HCT116 (cell line): ENCODE measurements around the gene ACSS3. TPM values are rescaled to one million over a fixed set of nuclear protein-coding genes. Genes with fewer than 3 reads are reported as not detected.

Experiments
- ATAC-seq: fragments of 200-7000 bp; cut with Tn5 transposase; 2 replicates; pipeline ENCODE4 v1.9.1; 2020; ENCODE audit warnings: mild to moderate bottlenecking, moderate library complexity
- BruUV-seq: library from RNA; stranded (reverse); fragments of 400-500 nt; replicated peaks from 2 replicates; lab custom pipeline; 2021; lab: Mats Ljungman, UMichigan
- CTCF ChIA-PET: fragments of 300-600 bp; sonication (Branson Sonifier 250); formaldehyde crosslinking; loops from one replicate; lab custom pipeline; 2021; ENCODE audit warnings: antibody characterized with exemption; lab: Charles Lee
- POLR2A ChIA-PET: fragments of 300-600, 350-600 bp; sonication (Branson Sonifier 250); formaldehyde crosslinking; loops from one replicate; lab custom pipeline; 2021; ENCODE audit warnings: antibody characterized with exemption; lab: Charles Lee
- RAD21 ChIA-PET, 2 experiments: fragments of 300-600 bp; sonication (Branson Sonifier 250); formaldehyde crosslinking; loops; one replicate each; lab custom pipeline; 2023; ENCODE audit warnings: low total read pairs in 2 of 2; ENCODE audit not compliant: uncharacterized antibody in 2 of 2, unreplicated experiment in 2 of 2, low non-redundant PET in 1 of 2; lab: Charles Lee
- DNase-seq: peaks from one replicate; pipeline ENCODE4 v3.0.0-alpha.2; 2010; ENCODE audit warnings: low read depth, low spot score
- H2AFZ ChIP-seq: fragments of 200-600 bp; shearing (Covaris generic), sonication (generic); 2 replicates; pipeline ENCODE4 v1.6.1; 2017; ENCODE audit warnings: low read depth, mixed run types, mixed read lengths, antibody characterized with exemption, low read length; ENCODE audit not compliant: poor library complexity, severe bottlenecking
- H3K27ac ChIP-seq: 2 replicates; pipeline ENCODE4 v1.5.1; 2012; ENCODE audit warnings: low read depth, low read length
- H3K27me3 ChIP-seq: fragments of 200-600 bp; sonication (generic); 2 replicates; pipeline ENCODE4 v1.6.1; 2016; ENCODE audit warnings: mixed run types, low read length, mixed read lengths; ENCODE audit not compliant: insufficient read depth
- H3K36me3 ChIP-seq, 2 experiments: fragments of 200-500 bp in 1 of 2; fragments of 200-600 bp in 1 of 2; sonication (Bioruptor generic) in 1 of 2; sonication (generic) in 1 of 2; 2 replicates each; pipeline versions ENCODE4 v1.5.1 to v1.6.1; 2014 to 2016; ENCODE audit warnings: low read length in 2 of 2, inconsistent platforms in 1 of 2, mixed read lengths in 1 of 2, mixed run types in 1 of 2; ENCODE audit not compliant: insufficient read depth in 2 of 2, control insufficient read depth in 1 of 2
- H3K4me1 ChIP-seq, 2 experiments: fragments of 200-600 bp in 1 of 2; sonication (generic) in 1 of 2; 2 replicates each; pipeline versions ENCODE4 v1.5.1 to v1.6.1; 2012 to 2017; ENCODE audit warnings: low read length in 2 of 2, inconsistent platforms in 1 of 2, mild to moderate bottlenecking in 1 of 2, mixed read lengths in 1 of 2, mixed run types in 1 of 2, moderate library complexity in 1 of 2; ENCODE audit not compliant: insufficient read depth in 2 of 2, control insufficient read depth in 1 of 2
- H3K4me2 ChIP-seq: fragments of 200-600 bp; sonication (generic); 2 replicates; pipeline ENCODE4 v1.6.1; 2017; ENCODE audit warnings: mixed run types, low read length, mixed read lengths
- H3K4me3 ChIP-seq, 2 experiments: fragments of 200-600 bp in 1 of 2; sonication (generic) in 1 of 2; replicated peaks in 1 of 2; 2 replicates each; pipeline ENCODE4 v1.5.1; 2011 to 2016; ENCODE audit warnings: low read length in 2 of 2, control low read depth in 1 of 2, low read depth in 1 of 2, mild to moderate bottlenecking in 1 of 2, mixed read lengths in 1 of 2, mixed run types in 1 of 2
- H3K79me2 ChIP-seq: fragments of 200-600 bp; sonication (generic); 2 replicates; pipeline ENCODE4 v1.6.1; 2017; ENCODE audit warnings: mild to moderate bottlenecking, mixed run types, low read length, moderate library complexity, mixed read lengths; ENCODE audit not compliant: insufficient read depth
- H3K9ac ChIP-seq: fragments of 200-600 bp; sonication (generic); 2 replicates; pipeline ENCODE4 v1.6.1; 2016; ENCODE audit warnings: low read length, mixed read lengths
- H3K9me2 ChIP-seq: fragments of 200-600 bp; sonication (generic), shearing (Covaris generic); 2 replicates; pipeline ENCODE4 v1.6.1; 2017; ENCODE audit warnings: mixed run types, mild to moderate bottlenecking, moderate library complexity; ENCODE audit not compliant: insufficient read depth
- H3K9me3 ChIP-seq, 2 experiments: fragments of 200-500 bp in 1 of 2; fragments of 200-600 bp in 1 of 2; sonication (Bioruptor generic) in 1 of 2; sonication (generic) in 1 of 2; 2 replicates each; pipeline ENCODE4 v1.6.1; 2014 to 2017; ENCODE audit warnings: low read length in 2 of 2, mixed read lengths in 2 of 2, inconsistent platforms in 1 of 2, low read depth in 1 of 2, mild to moderate bottlenecking in 1 of 2, mixed run types in 1 of 2, moderate library complexity in 1 of 2; ENCODE audit not compliant: control insufficient read depth in 1 of 2, insufficient read depth in 1 of 2
- H4K20me1 ChIP-seq: fragments of 200-600 bp; sonication (generic), shearing (Covaris generic); 2 replicates; pipeline ENCODE4 v1.6.1; 2017; ENCODE audit warnings: mixed run types, mild to moderate bottlenecking, moderate library complexity; ENCODE audit not compliant: insufficient read depth
- ATF3 ChIP-seq: IDR thresholded peaks from 2 replicates; pipeline ENCODE4 v1.6.1; 2012
- CEBPB ChIP-seq: IDR thresholded peaks from 2 replicates; pipeline ENCODE4 v1.6.1; 2012; ENCODE audit warnings: low read depth
- EZH2 ChIP-seq: fragments of 200-600 bp; sonication (generic); IDR thresholded peaks from 2 replicates; pipeline ENCODE4 v1.6.1; 2017; ENCODE audit warnings: antibody characterized with exemption, mixed run types
- EZH2phosphoT487 ChIP-seq: fragments of 200-600 bp; IDR thresholded peaks from 2 replicates; pipeline ENCODE4 v1.6.1; 2018; ENCODE audit warnings: antibody characterized with exemption, borderline replicate concordance
- FOSL1 ChIP-seq: IDR thresholded peaks from 2 replicates; pipeline ENCODE4 v1.6.1; 2012; ENCODE audit warnings: low read depth
- JUND ChIP-seq: IDR thresholded peaks from 2 replicates; pipeline ENCODE4 v1.6.1; 2012
- POLR2A ChIP-seq: IDR thresholded peaks from 2 replicates; pipeline ENCODE4 v1.7.0; 2011; ENCODE audit warnings: borderline replicate concordance; ENCODE audit not compliant: insufficient read depth, insufficient read length; ENCODE audit errors: extremely low read depth
- POLR2AphosphoS5 ChIP-seq: IDR thresholded peaks from 2 replicates; pipeline ENCODE4 v1.6.1; 2011; ENCODE audit warnings: mild to moderate bottlenecking, low read depth, low read length, moderate library complexity
- SIN3A ChIP-seq: IDR thresholded peaks from 2 replicates; pipeline ENCODE4 v1.6.1; 2012; ENCODE audit warnings: low read depth
- SP1 ChIP-seq: IDR thresholded peaks from 2 replicates; pipeline ENCODE4 v1.6.1; 2012; ENCODE audit warnings: low read depth
- SRF ChIP-seq: IDR thresholded peaks from 2 replicates; pipeline ENCODE4 v1.6.1; 2012; ENCODE audit warnings: low read depth
- YY1 ChIP-seq: IDR thresholded peaks from 2 replicates; pipeline ENCODE4 v1.6.1; 2011; ENCODE audit warnings: low read length, low read depth, moderate library complexity, mild to moderate bottlenecking; ENCODE audit not compliant: insufficient replicate concordance; ENCODE audit errors: extremely low read depth
- ZFX ChIP-seq: fragments of 450-650 bp; IDR thresholded peaks from 2 replicates; pipeline ENCODE4 v1.6.1; 2017
- ZNF274 ChIP-seq: fragments of 200-500 bp; sonication (Bioruptor generic); IDR thresholded peaks from 2 replicates; pipeline ENCODE4 v1.6.1; 2014; ENCODE audit warnings: mild to moderate bottlenecking, low read depth, low read length, inconsistent platforms
- intact Hi-C: fragments of 100-400 bp; cut with micrococcal nuclease; formaldehyde crosslinking; loops from 2 replicates; pipeline ENCODE4 v1.10.0; 2022
- total RNA-seq: library from RNA; stranded (reverse); gene quantifications from one replicate; pipeline ENCODE4 v1.2.1, GENCODE V29; 2021; ENCODE audit not compliant: unreplicated experiment
- TF ChIP-seq, protein P1 (sequence below): IDR thresholded peaks from 2 replicates; pipeline ENCODE4 v1.6.1; 2011; ENCODE audit warnings: mild to moderate bottlenecking, low read length, moderate library complexity; ENCODE audit not compliant: insufficient replicate concordance; ENCODE audit errors: extremely low read depth
- TF ChIP-seq, protein P2 (sequence below): IDR thresholded peaks from 2 replicates; pipeline ENCODE4 v1.6.1; 2012
- TF ChIP-seq, protein P3 (sequence below), 3 experiments: fragments of 200-600 bp in 1 of 3; sonication (generic) in 1 of 3; IDR thresholded peaks in 2 of 3; conservative IDR thresholded peaks in 1 of 3; 2 replicates each; pipeline ENCODE4 v1.5.1; 2012 to 2017; ENCODE audit warnings: low read depth in 2 of 3, low read length in 2 of 3, antibody characterized with exemption in 1 of 3, borderline replicate concordance in 1 of 3, control low read depth in 1 of 3, mild to moderate bottlenecking in 1 of 3, mixed read lengths in 1 of 3, mixed run types in 1 of 3, moderate library complexity in 1 of 3; ENCODE audit not compliant: insufficient read depth in 1 of 3
- TF ChIP-seq, protein P4 (sequence below): IDR thresholded peaks from 2 replicates; pipeline ENCODE4 v1.6.1; 2012; ENCODE audit warnings: low read depth

The ACSS3 gene
- total RNA-seq, 1 experiment from 2014 or later: 0.30 TPM

GRCh38 chr12:81245907-81246570, 168.2 kb downstream of the ACSS3 start:
- H3K4me3 ChIP-seq: no peak overlapping the region
- H3K36me3 ChIP-seq: no peaks in the 10 kb centered on the region
- H3K9me2 ChIP-seq: no peaks in the 10 kb centered on the region
- no peaks in the 10 kb centered on the region for H3K4me1 ChIP-seq
- intact Hi-C loops: no loop called here
- H3K4me2 ChIP-seq: no peak overlapping the region
- TF ChIP-seq, protein P1, sequence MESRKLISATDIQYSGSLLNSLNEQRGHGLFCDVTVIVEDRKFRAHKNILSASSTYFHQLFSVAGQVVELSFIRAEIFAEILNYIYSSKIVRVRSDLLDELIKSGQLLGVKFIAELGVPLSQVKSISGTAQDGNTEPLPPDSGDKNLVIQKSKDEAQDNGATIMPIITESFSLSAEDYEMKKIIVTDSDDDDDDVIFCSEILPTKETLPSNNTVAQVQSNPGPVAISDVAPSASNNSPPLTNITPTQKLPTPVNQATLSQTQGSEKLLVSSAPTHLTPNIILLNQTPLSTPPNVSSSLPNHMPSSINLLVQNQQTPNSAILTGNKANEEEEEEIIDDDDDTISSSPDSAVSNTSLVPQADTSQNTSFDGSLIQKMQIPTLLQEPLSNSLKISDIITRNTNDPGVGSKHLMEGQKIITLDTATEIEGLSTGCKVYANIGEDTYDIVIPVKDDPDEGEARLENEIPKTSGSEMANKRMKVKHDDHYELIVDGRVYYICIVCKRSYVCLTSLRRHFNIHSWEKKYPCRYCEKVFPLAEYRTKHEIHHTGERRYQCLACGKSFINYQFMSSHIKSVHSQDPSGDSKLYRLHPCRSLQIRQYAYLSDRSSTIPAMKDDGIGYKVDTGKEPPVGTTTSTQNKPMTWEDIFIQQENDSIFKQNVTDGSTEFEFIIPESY: no peak
- TF ChIP-seq POLR2AphosphoS5 (no peak), SIN3A (no peak), SRF (no peak), ZFX (no peak), ATF3 (no peak), JUND (no peak), SP1 (no peak), EZH2 (no peak), YY1 (no peak), POLR2A (no peak), FOSL1 (no peak), CEBPB (no peak), ZNF274 (no peak), EZH2phosphoT487 (no peak)
- TF ChIP-seq, protein P2, sequence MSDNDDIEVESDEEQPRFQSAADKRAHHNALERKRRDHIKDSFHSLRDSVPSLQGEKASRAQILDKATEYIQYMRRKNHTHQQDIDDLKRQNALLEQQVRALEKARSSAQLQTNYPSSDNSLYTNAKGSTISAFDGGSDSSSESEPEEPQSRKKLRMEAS: no peak
- TF ChIP-seq, protein P3, sequence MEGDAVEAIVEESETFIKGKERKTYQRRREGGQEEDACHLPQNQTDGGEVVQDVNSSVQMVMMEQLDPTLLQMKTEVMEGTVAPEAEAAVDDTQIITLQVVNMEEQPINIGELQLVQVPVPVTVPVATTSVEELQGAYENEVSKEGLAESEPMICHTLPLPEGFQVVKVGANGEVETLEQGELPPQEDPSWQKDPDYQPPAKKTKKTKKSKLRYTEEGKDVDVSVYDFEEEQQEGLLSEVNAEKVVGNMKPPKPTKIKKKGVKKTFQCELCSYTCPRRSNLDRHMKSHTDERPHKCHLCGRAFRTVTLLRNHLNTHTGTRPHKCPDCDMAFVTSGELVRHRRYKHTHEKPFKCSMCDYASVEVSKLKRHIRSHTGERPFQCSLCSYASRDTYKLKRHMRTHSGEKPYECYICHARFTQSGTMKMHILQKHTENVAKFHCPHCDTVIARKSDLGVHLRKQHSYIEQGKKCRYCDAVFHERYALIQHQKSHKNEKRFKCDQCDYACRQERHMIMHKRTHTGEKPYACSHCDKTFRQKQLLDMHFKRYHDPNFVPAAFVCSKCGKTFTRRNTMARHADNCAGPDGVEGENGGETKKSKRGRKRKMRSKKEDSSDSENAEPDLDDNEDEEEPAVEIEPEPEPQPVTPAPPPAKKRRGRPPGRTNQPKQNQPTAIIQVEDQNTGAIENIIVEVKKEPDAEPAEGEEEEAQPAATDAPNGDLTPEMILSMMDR (IDR thresholded peaks at IDR 0.05 in 2 of 3, conservative IDR thresholded peaks at IDR 0.05 in 1 of 3; ENCODE audit: borderline replicate concordance in 1 of 3, insufficient read depth in 1 of 3, low read depth in 2 of 3, low read length in 2 of 3): no peak
- TF ChIP-seq, protein P4, sequence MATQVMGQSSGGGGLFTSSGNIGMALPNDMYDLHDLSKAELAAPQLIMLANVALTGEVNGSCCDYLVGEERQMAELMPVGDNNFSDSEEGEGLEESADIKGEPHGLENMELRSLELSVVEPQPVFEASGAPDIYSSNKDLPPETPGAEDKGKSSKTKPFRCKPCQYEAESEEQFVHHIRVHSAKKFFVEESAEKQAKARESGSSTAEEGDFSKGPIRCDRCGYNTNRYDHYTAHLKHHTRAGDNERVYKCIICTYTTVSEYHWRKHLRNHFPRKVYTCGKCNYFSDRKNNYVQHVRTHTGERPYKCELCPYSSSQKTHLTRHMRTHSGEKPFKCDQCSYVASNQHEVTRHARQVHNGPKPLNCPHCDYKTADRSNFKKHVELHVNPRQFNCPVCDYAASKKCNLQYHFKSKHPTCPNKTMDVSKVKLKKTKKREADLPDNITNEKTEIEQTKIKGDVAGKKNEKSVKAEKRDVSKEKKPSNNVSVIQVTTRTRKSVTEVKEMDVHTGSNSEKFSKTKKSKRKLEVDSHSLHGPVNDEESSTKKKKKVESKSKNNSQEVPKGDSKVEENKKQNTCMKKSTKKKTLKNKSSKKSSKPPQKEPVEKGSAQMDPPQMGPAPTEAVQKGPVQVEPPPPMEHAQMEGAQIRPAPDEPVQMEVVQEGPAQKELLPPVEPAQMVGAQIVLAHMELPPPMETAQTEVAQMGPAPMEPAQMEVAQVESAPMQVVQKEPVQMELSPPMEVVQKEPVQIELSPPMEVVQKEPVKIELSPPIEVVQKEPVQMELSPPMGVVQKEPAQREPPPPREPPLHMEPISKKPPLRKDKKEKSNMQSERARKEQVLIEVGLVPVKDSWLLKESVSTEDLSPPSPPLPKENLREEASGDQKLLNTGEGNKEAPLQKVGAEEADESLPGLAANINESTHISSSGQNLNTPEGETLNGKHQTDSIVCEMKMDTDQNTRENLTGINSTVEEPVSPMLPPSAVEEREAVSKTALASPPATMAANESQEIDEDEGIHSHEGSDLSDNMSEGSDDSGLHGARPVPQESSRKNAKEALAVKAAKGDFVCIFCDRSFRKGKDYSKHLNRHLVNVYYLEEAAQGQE: no peak
- peaks cover 6% of the 10 kb centered on the region; the same call in 1 of the 2 replicates for H3K27me3 ChIP-seq
- POLR2A ChIA-PET: no interaction called here
- no peak for DNase-seq
- H3K79me2 ChIP-seq: no peaks in the 10 kb centered on the region
- RAD21 ChIA-PET: no interaction called here
- no peaks in the 10 kb centered on the region for H4K20me1 ChIP-seq
- BruUV-seq: no TSS peak
- no peak overlapping the region for H3K9ac ChIP-seq
- no peaks in the 10 kb centered on the region for H3K9me3 ChIP-seq
- no peak overlapping the region for H2AFZ ChIP-seq
- CTCF ChIA-PET: no interaction called here
- ATAC-seq: no peak; the same call in 1 of the 2 replicates
- no peak overlapping the region for H3K27ac ChIP-seq
